DND-41 (cell line): Measurements from ENCODE around the gene NDRG4.

Source experiments
- ATAC-seq: fragments of 200-7000 bp; cut with Tn5 transposase; 3 replicates; pipeline ENCODE4 v1.9.1; 2021; ENCODE audit warnings: low read depth; ENCODE audit not compliant: insufficient read depth
- DNase-seq: peaks from one replicate; pipeline ENCODE4 v3.0.0-alpha.2; 2020
- H2AFZ ChIP-seq: 2 replicates; pipeline ENCODE4 v1.6.0; 2012; ENCODE audit warnings: low read depth, low read length
- H3K27ac ChIP-seq: 2 replicates; pipeline ENCODE4 v1.5.1; 2012; ENCODE audit warnings: low read length, inconsistent platforms
- H3K27me3 ChIP-seq: fragments of 200-600 bp; sonication (generic); 2 replicates; pipeline ENCODE4 v1.6.0; 2012; ENCODE audit warnings: low read length, mild to moderate bottlenecking, inconsistent platforms; ENCODE audit not compliant: insufficient read depth, poor library complexity
- H3K36me3 ChIP-seq: 2 replicates; pipeline ENCODE4 v1.5.1; 2012; ENCODE audit warnings: low read length, inconsistent platforms; ENCODE audit not compliant: insufficient read depth
- H3K4me1 ChIP-seq: 2 replicates; pipeline ENCODE4 v1.5.1; 2012; ENCODE audit warnings: mild to moderate bottlenecking, low read length; ENCODE audit not compliant: insufficient read depth
- H3K4me2 ChIP-seq: 2 replicates; pipeline ENCODE4 v1.6.0; 2012; ENCODE audit warnings: mild to moderate bottlenecking, moderate library complexity, low read length, inconsistent platforms; ENCODE audit not compliant: insufficient read depth
- H3K4me3 ChIP-seq, 2 experiments: fragments of 200-600 bp in 1 of 2; shearing (Covaris generic) in 1 of 2; 2 replicates each; pipeline ENCODE4 v1.5.1; 2012 to 2016; ENCODE audit warnings: inconsistent platforms in 2 of 2, low read length in 2 of 2, mild to moderate bottlenecking in 2 of 2, low read depth in 1 of 2, moderate library complexity in 1 of 2
- H3K79me2 ChIP-seq: 2 replicates; pipeline ENCODE4 v1.6.0; 2012; ENCODE audit warnings: low read length, inconsistent platforms; ENCODE audit not compliant: insufficient read depth
- H3K9ac ChIP-seq: 2 replicates; pipeline ENCODE4 v1.6.0; 2012; ENCODE audit warnings: low read depth, mild to moderate bottlenecking, inconsistent platforms, low read length, moderate library complexity
- H3K9me3 ChIP-seq: 2 replicates; pipeline ENCODE4 v1.5.1; 2012; ENCODE audit warnings: low read length, moderate library complexity, mild to moderate bottlenecking, inconsistent platforms; ENCODE audit not compliant: insufficient read depth, severe bottlenecking
- H4K20me1 ChIP-seq: 2 replicates; pipeline ENCODE4 v1.6.0; 2012; ENCODE audit warnings: low read length; ENCODE audit not compliant: insufficient read depth
- EZH2 ChIP-seq: IDR thresholded peaks from 3 replicates; pipeline ENCODE4 v1.6.1; 2012; ENCODE audit warnings: borderline replicate concordance, low read depth, mild to moderate bottlenecking, moderate library complexity, low read length, inconsistent platforms; ENCODE audit not compliant: severe bottlenecking
- TF ChIP-seq, protein P1 (sequence below): IDR thresholded peaks from 2 replicates; pipeline ENCODE4 v1.5.1; 2012; ENCODE audit warnings: borderline replicate concordance, low read length, moderate library complexity, mild to moderate bottlenecking; ENCODE audit not compliant: poor library complexity, severe bottlenecking; ENCODE audit errors: extremely low read depth

NDRG4 gene

DNA sequence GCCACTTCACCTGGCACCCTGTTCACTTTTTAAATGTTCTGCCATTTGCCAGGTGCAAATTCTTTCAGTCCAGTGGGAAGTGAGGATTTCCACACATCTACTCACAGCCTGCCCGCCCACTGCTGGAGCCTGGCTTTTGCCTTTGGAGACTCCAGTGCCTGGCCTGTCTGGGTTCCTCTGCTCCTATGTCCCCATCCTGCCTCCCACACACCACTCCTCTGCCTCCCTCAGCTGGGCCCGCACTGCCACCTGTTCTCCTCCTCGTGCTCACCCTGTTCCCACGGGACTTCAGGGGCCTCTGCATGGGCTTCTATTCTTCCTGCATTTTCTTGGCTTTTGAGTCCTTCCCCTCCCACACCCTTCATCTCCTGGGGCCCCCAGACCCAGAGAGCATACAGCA is 7.9 kb upstream of the NDRG4 start:
- Histone ChIP-seq H3K36me3 (no peaks in the 10 kb centered on the region), H3K4me2 (no peak overlapping the region), H3K9me3 (no peaks in the 10 kb centered on the region), H4K20me1 (no peaks in the 10 kb centered on the region; the same call in 1 of the 2 replicates), H3K4me1 (peaks cover 12% of the 10 kb centered on the region), H3K9ac (no peak overlapping the region), H3K27me3 (no peaks in the 10 kb centered on the region), H3K4me3 (no peak overlapping the region), H3K79me2 (no peaks in the 10 kb centered on the region), H2AFZ (no peak overlapping the region), H3K27ac (no peak overlapping the region)
- peak; percentile 37 for DNase-seq
- ATAC-seq: peak; percentile 25
- TF ChIP-seq EZH2: no peak
- TF ChIP-seq, protein P1, sequence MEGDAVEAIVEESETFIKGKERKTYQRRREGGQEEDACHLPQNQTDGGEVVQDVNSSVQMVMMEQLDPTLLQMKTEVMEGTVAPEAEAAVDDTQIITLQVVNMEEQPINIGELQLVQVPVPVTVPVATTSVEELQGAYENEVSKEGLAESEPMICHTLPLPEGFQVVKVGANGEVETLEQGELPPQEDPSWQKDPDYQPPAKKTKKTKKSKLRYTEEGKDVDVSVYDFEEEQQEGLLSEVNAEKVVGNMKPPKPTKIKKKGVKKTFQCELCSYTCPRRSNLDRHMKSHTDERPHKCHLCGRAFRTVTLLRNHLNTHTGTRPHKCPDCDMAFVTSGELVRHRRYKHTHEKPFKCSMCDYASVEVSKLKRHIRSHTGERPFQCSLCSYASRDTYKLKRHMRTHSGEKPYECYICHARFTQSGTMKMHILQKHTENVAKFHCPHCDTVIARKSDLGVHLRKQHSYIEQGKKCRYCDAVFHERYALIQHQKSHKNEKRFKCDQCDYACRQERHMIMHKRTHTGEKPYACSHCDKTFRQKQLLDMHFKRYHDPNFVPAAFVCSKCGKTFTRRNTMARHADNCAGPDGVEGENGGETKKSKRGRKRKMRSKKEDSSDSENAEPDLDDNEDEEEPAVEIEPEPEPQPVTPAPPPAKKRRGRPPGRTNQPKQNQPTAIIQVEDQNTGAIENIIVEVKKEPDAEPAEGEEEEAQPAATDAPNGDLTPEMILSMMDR: no peak

DNA sequence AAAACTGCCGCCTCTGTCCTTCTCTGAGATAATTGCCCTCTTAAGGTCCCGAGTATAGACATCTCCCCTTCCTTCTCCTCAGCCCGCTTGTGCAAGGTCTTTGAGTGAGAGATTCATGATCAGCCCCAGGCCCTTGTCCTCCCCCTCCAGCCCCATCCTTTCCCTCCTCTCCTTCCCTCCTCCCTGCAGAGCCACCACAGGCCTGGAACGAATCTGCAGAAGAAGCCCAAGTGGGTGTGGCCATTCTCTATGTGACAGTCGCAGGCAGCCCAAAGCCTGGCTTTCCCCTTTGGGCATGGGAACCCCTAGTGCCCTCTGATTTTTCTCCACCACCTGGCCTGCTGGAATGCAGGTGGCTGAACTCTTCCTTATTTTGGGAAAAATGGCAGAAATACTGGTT is 7.2 kb upstream of the NDRG4 start:
- Histone ChIP-seq H3K4me3 (no peak overlapping the region), H3K9me3 (no peaks in the 10 kb centered on the region), H4K20me1 (no peaks in the 10 kb centered on the region; the same call in 1 of the 2 replicates), H3K9ac (no peak overlapping the region), H3K4me2 (no peak overlapping the region), H3K4me1 (peaks cover 7% of the 10 kb centered on the region; the same call in 1 of the 2 replicates), H3K27me3 (no peaks in the 10 kb centered on the region), H3K36me3 (no peaks in the 10 kb centered on the region), H3K27ac (no peak overlapping the region), H2AFZ (no peak overlapping the region), H3K79me2 (no peaks in the 10 kb centered on the region)
- TF ChIP-seq, protein P1: no peak
- no peak for TF ChIP-seq EZH2
- ATAC-seq: no peak
- DNase-seq: no peak

DNA sequence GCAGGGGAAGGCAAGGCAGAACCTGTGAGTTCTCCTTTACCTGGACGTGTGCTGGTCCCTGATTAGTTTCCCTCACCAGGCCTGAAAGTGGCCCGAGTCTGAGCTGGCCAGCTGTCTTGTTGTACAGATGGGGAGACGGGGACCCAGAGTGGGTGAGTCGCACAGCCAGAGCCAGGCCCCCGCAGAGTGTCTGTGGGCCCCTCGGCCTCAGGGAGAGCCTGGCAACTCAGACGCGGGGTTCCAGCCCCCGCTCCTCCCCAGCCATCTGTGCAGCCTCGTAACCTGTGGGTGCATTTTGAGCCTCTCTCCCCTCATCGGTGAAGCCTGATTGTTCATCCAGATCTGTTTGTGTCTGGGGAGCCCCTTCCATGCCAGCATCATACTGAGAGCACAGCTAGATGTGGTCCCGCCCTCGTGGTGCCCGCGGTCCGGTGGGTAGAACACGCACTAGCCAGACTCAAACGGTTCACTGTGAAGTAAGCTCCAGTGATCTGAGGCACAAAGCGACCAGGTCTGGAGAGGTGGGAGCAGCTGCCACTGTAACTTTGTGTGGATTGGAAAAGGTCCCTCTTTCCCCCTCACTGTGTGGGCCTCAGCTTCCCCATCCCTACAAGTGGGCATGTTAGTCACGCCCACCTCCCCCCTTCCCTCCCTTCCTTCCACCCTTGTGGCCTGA is 6.0 kb upstream of the NDRG4 start:
- Histone ChIP-seq H3K4me3 (no peak overlapping the region), H4K20me1 (no peaks in the 10 kb centered on the region; the same call in 1 of the 2 replicates), H3K9ac (no peak overlapping the region), H3K9me3 (no peaks in the 10 kb centered on the region), H3K27ac (no peak overlapping the region), H3K4me2 (no peak overlapping the region), H3K4me1 (0 out of 2 replicates have a peak, but pooled peaks cover 5% of the 10 kb centered on the region), H2AFZ (no peak overlapping the region), H3K79me2 (no peaks in the 10 kb centered on the region), H3K27me3 (no peaks in the 10 kb centered on the region), H3K36me3 (no peaks in the 10 kb centered on the region)
- no peak for ATAC-seq
- DNase-seq: no peak
- TF ChIP-seq, protein P1: no peak
- TF ChIP-seq EZH2: no peak
